ENCODE results near the gene KNDC1. TPM values are rescaled to one million over a fixed set of nuclear protein-coding genes. Genes with fewer than 3 reads are reported as not detected.

The KNDC1 gene
- polyA plus RNA-seq, 1 donor (not counting 4 experiments of a cell fraction or from before 2014, with no cell fraction given), result 0.20 TPM

DNA sequence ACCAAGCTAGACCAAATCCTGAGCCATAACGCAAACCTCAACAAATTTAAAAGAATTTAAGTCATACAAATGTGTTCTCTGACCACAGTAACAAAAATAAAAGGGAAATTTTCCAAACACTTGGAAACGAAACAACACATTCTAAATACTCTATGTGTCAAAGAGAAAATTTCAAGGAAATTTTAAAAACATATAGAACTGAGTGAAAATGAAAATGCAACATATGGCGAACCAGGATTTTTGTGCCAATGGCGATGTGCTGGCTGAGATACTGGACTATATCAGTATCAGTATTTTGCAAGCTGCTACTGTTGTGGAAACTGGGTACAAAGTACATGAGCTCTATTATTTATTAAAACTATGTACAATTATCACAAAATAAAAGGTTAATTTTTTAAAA lies 34.1 kb downstream of the KNDC1 start:
- Histone ChIP-seq H3K4me1 (ENCODE audit: control insufficient read depth, extremely low read depth, insufficient read depth, low read length) (no peaks in the 10 kb centered on the region), H3K4me2 (ENCODE audit: control insufficient read depth, extremely low read depth, insufficient read depth, low read depth, low read length) (no peak overlapping the region), H3K36me3 (ENCODE audit: control insufficient read depth in 2 of 2, extremely low read depth in 1 of 2, insufficient read depth in 2 of 2, low read length in 2 of 2) (no peaks in the 10 kb centered on the region), H3K27ac (ENCODE audit: control insufficient read depth, insufficient read depth, low read length) (no peak overlapping the region), H3K9me3 (ENCODE audit: control insufficient read depth, low read depth, low read length) (no peaks in the 10 kb centered on the region), H2AFZ (ENCODE audit: control insufficient read depth, low read length) (no peak overlapping the region), H3K27me3 (ENCODE audit: control insufficient read depth, extremely low read depth, insufficient read depth, low read length) (no peaks in the 10 kb centered on the region), H3K79me2 (ENCODE audit: control insufficient read depth, insufficient read depth, low read length) (no peaks in the 10 kb centered on the region), H3K4me3 (ENCODE audit: control insufficient read depth in 2 of 3, extremely low read depth in 1 of 3, insufficient read depth in 2 of 3, low read depth in 1 of 3, low read length in 3 of 3) (no peak overlapping the region), H4K20me1 (ENCODE audit: control insufficient read depth, extremely low read depth, insufficient read depth, low read length) (no peaks in the 10 kb centered on the region), H3K9me1 (ENCODE audit: control insufficient read depth, extremely low read depth, insufficient read depth, low read length) (no peaks in the 10 kb centered on the region), H3K9ac (ENCODE audit: control insufficient read depth, extremely low read depth, insufficient read depth, low read length) (no peak overlapping the region)
- DNase-seq (ENCODE audit: low read depth, low spot score) (no peak), FAIRE-seq (no peak)
- dilution Hi-C loops (cut with MboI; ENCODE audit: extremely low pct_ligation_motif_present, low sequenced_read_pairs), result no loop called here
- TF ChIP-seq, protein P1, sequence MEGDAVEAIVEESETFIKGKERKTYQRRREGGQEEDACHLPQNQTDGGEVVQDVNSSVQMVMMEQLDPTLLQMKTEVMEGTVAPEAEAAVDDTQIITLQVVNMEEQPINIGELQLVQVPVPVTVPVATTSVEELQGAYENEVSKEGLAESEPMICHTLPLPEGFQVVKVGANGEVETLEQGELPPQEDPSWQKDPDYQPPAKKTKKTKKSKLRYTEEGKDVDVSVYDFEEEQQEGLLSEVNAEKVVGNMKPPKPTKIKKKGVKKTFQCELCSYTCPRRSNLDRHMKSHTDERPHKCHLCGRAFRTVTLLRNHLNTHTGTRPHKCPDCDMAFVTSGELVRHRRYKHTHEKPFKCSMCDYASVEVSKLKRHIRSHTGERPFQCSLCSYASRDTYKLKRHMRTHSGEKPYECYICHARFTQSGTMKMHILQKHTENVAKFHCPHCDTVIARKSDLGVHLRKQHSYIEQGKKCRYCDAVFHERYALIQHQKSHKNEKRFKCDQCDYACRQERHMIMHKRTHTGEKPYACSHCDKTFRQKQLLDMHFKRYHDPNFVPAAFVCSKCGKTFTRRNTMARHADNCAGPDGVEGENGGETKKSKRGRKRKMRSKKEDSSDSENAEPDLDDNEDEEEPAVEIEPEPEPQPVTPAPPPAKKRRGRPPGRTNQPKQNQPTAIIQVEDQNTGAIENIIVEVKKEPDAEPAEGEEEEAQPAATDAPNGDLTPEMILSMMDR (optimal IDR thresholded peaks at IDR 0.05 in 1 of 3, IDR thresholded peaks at IDR 0.05 in 1 of 3, conservative IDR thresholded peaks at IDR 0.05 in 1 of 3; ENCODE audit: extremely low read depth in 1 of 3, insufficient read depth in 2 of 3, low read length in 3 of 3), result no peak
- no peak for TF ChIP-seq EZH2 (IDR thresholded peaks at IDR 0.05; ENCODE audit: low read length)

DNA sequence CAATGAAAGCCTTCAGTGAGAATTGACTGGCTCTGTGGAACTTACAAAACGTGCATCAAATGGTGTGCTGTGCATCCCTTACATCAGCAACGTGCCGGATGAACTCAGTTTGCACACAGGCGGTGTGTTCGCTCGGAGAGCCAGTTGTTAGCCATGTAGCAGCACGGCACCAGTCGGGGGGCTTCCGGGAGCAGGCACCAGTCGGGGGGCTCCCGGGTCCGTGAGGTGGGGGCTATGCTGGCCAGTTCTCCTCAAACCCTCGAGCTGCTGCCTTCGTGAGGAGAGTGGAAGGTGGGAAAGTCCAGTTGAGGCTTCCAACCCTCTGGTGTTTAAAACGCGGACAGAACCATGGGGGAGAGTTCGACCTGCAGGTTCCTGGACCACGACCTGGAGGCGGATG lies 35.1 kb downstream of the KNDC1 start:
- Histone ChIP-seq H3K9me3 (ENCODE audit: control insufficient read depth, low read depth, low read length) (no peaks in the 10 kb centered on the region), H3K4me1 (ENCODE audit: control insufficient read depth, extremely low read depth, insufficient read depth, low read length) (no peaks in the 10 kb centered on the region), H4K20me1 (ENCODE audit: control insufficient read depth, extremely low read depth, insufficient read depth, low read length) (no peaks in the 10 kb centered on the region), H3K4me3 (ENCODE audit: control insufficient read depth in 2 of 3, extremely low read depth in 1 of 3, insufficient read depth in 2 of 3, low read depth in 1 of 3, low read length in 3 of 3) (no peak overlapping the region), H3K27me3 (ENCODE audit: control insufficient read depth, extremely low read depth, insufficient read depth, low read length) (no peaks in the 10 kb centered on the region), H3K36me3 (ENCODE audit: control insufficient read depth in 2 of 2, extremely low read depth in 1 of 2, insufficient read depth in 2 of 2, low read length in 2 of 2) (no peaks in the 10 kb centered on the region), H3K9ac (ENCODE audit: control insufficient read depth, extremely low read depth, insufficient read depth, low read length) (no peak overlapping the region), H2AFZ (ENCODE audit: control insufficient read depth, low read length) (no peak overlapping the region), H3K27ac (ENCODE audit: control insufficient read depth, insufficient read depth, low read length) (no peak overlapping the region), H3K4me2 (ENCODE audit: control insufficient read depth, extremely low read depth, insufficient read depth, low read depth, low read length) (no peak overlapping the region), H3K9me1 (ENCODE audit: control insufficient read depth, extremely low read depth, insufficient read depth, low read length) (no peaks in the 10 kb centered on the region), H3K79me2 (ENCODE audit: control insufficient read depth, insufficient read depth, low read length) (no peaks in the 10 kb centered on the region)
- DNase-seq (ENCODE audit: low read depth, low spot score) (no peak), FAIRE-seq (no peak)
- dilution Hi-C loops (cut with MboI; ENCODE audit: extremely low pct_ligation_motif_present, low sequenced_read_pairs), result no loop called here
- TF ChIP-seq EZH2 (IDR thresholded peaks at IDR 0.05; ENCODE audit: low read length), result no peak
- TF ChIP-seq, protein P1 (optimal IDR thresholded peaks at IDR 0.05 in 1 of 3, IDR thresholded peaks at IDR 0.05 in 1 of 3, conservative IDR thresholded peaks at IDR 0.05 in 1 of 3; ENCODE audit: extremely low read depth in 1 of 3, insufficient read depth in 2 of 3, low read length in 3 of 3), result no peak
